Mammary epithelial cell (primary cell): ENCODE results near the gene FBXO31.

Experiments
- EZH2 ChIP-seq: IDR thresholded peaks from 2 replicates; pipeline ENCODE4 v1.6.1; 2012; ENCODE audit warnings: low read length, inconsistent platforms, borderline replicate concordance
- TF ChIP-seq, protein P1 (sequence below), 2 donors: IDR thresholded peaks in 1 of 2; conservative IDR thresholded peaks in 1 of 2; 2 replicates each; pipeline ENCODE4 v1.5.1; 2011 to 2012; ENCODE audit warnings: inconsistent platforms in 2 of 2, low read length in 2 of 2, mild to moderate bottlenecking in 2 of 2, control low read depth in 1 of 2, low read depth in 1 of 2; ENCODE audit not compliant: insufficient read depth in 1 of 2; ENCODE audit errors: extremely low read depth in 1 of 2

DNA sequence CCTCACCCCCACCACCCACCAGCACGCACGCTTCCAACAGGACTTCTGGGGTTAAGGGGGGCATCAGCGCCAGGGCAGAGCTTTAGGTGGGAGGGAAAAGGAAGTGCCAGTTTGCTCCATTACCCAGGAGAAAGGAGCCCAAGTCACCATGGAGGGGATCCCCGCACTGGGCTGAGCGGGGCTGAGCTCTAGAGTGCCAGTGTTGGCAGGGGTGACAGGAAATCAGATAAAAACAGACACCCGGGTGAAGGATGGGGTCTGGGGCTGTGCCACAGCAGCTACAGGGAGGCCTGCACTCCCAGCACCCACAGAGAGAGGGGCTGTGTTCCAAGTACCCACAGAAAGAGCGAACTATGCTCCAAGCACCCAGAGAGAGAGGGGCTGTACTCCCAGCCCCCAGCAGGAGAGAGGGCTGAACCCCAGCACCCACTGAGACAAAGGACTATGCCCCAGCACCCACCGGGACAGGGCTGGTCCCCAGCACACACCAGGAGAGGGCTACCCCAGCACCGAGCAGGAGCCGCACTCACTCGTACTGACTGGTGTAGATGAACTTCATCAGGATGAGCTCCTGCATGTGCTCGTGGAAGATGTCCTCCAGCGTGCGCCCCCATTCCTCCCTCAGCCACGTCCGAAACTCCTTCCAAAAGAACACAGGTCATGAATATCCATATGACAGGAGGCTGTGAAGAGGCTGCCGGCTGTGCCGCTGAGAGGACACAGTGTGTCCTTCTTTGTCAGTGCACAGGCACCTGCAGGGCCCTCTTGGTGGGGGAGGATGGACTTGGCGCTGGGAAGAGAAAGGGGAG is 47.7 kb downstream of the FBXO31 start:
- TF ChIP-seq, protein P1, sequence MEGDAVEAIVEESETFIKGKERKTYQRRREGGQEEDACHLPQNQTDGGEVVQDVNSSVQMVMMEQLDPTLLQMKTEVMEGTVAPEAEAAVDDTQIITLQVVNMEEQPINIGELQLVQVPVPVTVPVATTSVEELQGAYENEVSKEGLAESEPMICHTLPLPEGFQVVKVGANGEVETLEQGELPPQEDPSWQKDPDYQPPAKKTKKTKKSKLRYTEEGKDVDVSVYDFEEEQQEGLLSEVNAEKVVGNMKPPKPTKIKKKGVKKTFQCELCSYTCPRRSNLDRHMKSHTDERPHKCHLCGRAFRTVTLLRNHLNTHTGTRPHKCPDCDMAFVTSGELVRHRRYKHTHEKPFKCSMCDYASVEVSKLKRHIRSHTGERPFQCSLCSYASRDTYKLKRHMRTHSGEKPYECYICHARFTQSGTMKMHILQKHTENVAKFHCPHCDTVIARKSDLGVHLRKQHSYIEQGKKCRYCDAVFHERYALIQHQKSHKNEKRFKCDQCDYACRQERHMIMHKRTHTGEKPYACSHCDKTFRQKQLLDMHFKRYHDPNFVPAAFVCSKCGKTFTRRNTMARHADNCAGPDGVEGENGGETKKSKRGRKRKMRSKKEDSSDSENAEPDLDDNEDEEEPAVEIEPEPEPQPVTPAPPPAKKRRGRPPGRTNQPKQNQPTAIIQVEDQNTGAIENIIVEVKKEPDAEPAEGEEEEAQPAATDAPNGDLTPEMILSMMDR (conservative IDR thresholded peaks at IDR 0.05 in 1 of 2, IDR thresholded peaks at IDR 0.05 in 1 of 2; ENCODE audit: extremely low read depth in 1 of 2, insufficient read depth in 1 of 2, low read depth in 1 of 2, low read length in 2 of 2): no peak
- TF ChIP-seq EZH2: no peak
